GM23248 (cell line): Measurements from ENCODE around the gene CKAP4.

Source experiments
- EZH2 ChIP-seq: fragments of 200-600 bp; sonication (generic); IDR thresholded peaks from 2 replicates; pipeline ENCODE4 v1.6.1; 2018; ENCODE audit warnings: antibody characterized with exemption, mild to moderate bottlenecking; ENCODE audit not compliant: insufficient read depth, poor library complexity, severe bottlenecking
- EZH2phosphoT487 ChIP-seq: fragments of 200-600 bp; sonication (generic); IDR thresholded peaks from 2 replicates; pipeline ENCODE4 v1.6.1; 2018; ENCODE audit warnings: antibody characterized with exemption, moderate library complexity, mild to moderate bottlenecking, low read depth; ENCODE audit not compliant: insufficient read depth

- TF ChIP-seq EZH2phosphoT487 (no peak), EZH2 (no peak)
Observed at GRCh38 chr12:106245767-106246166, 2.1 kb downstream of the CKAP4 start.
